IPS DF 4.7 (cell line): ENCODE measurements around the gene PAGE3.

Source experiments
- DNase-seq: peaks from one replicate; pipeline ENCODE4 v3.0.0-alpha.2; 2013; ENCODE audit warnings: low spot score; ENCODE audit errors: extremely low read depth

Gene PAGE3

DNA sequence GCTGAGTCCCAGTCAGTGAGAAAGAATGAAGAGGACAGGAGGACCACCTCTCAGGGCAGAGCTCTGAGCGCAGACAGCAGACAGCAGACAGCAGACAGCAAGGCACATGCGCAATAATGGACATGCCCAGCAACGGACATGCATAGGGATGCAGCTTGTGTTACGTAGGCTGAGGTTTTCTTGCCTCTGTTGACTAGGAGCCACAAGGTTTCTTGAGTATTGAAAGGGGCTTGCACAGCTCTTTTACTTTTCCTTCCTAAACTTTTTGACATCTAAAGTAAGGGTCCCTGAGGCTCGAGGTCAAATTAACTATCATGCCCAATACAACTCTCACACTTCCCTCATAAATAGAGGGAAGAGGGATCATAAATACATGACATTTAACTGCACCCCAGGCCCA is at the start of gene PAGE3:
TSS of gene PAGE3 (minus strand) at position 101 of the 400 bp plus-strand sequence. CDS start 1,013 bp downstream, outside the sequence.
- DNase-seq = no peak

GRCh38 chrX:55312655-55313054 is 47.9 kb upstream of the PAGE3 start:
- no peak for DNase-seq

- no peak for DNase-seq
These were observed 26.2 kb upstream of the PAGE3 start for GRCh38 chrX:55290963-55291362.

- DNase-seq = no peak
These were observed 15.1 kb upstream of the PAGE3 start for GRCh38 chrX:55279832-55280231.

DNA sequence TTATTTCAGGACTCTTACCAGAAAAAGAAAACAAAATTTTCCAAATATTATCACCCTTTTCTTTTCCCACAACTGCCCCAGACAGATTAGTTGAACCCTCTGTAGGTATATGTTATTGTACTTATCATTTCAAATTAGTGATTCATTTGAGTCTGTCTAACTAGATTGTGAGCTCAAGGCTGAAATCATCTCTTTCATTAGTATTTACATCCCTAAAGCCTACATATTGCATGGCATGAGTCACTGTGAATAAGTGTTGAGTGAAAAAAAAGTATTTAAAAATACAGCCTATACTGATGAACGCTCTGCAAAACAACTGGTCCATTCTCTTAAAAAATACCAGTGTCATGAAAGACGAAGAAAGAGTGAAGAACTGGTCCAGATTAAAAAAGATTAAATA is 3.9 kb downstream of the PAGE3 start:
- DNase-seq = no peak

DNA sequence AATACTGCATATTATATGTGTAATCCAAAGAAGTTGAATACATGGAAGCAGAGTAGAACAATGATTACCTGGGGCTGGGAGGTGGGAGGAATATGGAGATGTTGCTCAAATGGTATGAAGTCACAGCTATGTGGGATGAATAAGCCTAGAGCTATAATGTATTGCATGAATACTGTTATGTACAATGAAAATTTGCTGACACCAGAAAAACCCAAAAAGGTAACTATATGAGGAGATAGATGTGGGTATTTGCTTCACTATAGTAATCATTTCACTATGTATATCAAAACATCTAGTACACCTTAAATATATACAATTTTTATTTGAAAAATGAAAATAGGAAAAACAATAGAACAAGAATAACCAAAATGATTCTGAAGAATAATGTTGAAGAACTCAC is 11.2 kb downstream of the PAGE3 start:
- no peak for DNase-seq

- DNase-seq = no peak
These were observed 23.9 kb downstream of the PAGE3 start for GRCh38 chrX:55240788-55241340.

GRCh38 chrX:55220119-55220794 is 44.5 kb downstream of the PAGE3 start, which contains the start of gene PAGE5:
Gene PAGE5, plus strand, starts transcription at chrX:55220346. Its CDS starts 1,037 bp downstream, at chrX:55221383.
- no peak for DNase-seq

DNA sequence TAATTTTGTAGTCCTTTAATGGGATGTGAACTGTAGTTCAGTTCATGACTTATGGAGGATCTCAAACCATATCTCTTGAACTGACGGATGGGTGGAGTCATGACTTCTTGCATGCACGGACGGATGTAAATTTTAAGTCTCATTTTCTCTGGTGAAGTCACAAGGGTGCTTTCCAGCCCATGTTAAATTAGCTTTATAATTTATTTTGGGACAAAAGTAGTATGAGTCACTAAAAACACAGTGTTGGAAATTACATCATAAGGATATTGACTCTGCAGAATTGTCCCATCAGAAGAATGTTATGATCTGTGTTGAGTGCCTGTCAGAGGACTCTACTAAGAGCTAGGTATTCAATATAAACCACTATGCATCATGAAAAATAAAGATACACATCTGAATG is 51.3 kb downstream of the PAGE3 start:
- no peak for DNase-seq

DNA sequence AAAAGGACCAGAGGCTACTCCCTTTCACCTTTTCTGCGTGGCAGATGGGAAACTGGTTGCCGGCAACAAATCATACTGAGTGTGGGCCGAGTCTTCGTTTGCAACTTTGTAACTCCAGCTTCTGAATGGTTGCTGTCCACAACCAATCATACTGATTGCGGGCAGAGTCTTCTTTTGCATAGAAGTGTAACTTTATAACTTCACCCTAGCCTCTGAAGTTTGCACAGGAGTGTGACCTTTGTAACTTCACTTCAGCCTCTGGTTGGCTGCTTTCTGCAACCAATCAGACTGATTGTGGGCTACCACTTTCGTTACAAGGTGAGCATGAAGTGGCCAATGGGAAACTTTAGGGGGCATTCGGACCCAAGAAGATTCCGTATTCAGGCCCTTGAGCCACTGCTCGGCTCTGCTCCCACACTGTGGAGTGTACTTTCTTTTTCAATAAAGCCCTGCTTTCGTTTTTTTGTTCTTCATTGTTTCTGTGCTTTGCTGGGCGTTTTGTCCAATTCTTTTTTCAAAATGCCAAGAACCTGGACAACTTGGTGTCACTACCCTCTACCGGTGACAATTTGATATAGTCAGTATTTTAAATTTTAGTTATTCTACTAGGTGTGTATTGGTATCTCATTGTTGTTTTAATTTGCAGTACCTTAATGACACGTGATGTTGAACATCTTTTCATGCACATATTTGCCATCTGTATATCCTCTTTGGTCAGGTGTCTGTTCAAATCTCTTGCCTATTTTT is 53.6 kb downstream of the PAGE3 start:
- no peak for DNase-seq
